NCI-H748 (cell line): ENCODE data around the gene DCAF8.
A peak's percentile ranks its signal among the peaks of the same experiment; 100 is the strongest.

Source experiments
- DNase-seq: peaks from one replicate; lab custom pipeline; 2025; ENCODE audit not compliant: unreplicated experiment; lab: John Stamatoyannopoulos, UW

DCAF8 gene

DNA sequence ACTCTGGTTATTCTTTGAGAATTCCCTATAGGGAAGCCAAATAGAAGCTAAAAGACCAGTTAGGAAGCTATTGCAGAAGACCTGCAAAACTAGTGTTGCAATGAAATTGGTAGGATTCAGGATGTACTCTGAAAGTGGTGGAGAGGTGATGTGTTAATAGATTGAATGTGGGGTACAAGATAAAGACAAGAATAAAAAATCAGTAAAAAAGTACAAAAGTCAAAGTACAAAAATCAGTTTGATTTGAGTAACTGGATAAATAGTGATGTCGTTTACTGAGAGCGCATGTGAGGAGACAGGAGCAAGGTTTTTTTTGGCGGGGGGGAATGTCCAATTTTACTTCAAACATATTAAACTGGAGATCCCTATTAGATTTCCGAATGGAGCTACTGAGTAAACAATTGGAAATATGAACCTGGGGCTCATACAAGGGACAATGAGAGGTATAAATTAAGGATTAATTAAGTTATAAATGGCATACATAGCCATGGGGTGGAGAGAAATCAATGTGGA lies 2.5 kb upstream of the DCAF8 start:
- no peak for DNase-seq

GRCh38 chr1:160261556-160261892 lies 825 bp downstream of the DCAF8 start:
- peak; percentile 52 for DNase-seq

GRCh38 chr1:160260406-160261382 lies 1.7 kb downstream of the DCAF8 start:
- peak; percentile 45 for DNase-seq

- no peak for DNase-seq
Observed at GRCh38 chr1:160258177-160258798, 4.1 kb downstream of the DCAF8 start.

DNA sequence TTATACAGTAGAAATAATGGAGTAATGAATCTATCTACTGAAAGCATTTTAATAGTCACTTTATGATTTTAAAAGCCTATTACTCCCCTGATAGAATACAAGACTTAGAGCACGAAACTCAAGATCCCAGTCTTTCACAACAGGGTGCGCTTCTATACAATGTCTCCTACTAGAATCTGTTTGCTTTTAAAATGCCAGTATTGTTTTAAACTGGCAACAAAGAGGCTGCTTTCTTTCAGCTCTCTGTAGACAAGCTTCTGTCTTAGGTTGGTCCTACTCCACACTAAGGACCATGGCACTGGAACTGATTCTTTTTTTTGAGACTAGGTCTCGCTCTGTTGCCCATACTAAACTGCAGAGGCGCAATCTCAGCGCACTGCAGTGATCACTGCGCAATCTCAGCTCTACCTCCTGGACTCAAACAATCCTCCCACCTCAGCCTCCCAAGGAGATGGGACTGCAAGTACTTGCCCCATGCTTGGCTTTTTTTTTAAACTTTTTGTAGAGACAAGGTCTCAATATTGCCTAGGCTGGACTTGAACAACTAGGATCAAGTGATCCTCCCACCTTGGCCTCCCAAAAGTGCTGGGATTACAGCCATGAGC lies 4.8 kb downstream of the DCAF8 start:
- no peak for DNase-seq

- DNase-seq = no peak
Observed at GRCh38 chr1:160256396-160257046, 5.8 kb downstream of the DCAF8 start.

DNA sequence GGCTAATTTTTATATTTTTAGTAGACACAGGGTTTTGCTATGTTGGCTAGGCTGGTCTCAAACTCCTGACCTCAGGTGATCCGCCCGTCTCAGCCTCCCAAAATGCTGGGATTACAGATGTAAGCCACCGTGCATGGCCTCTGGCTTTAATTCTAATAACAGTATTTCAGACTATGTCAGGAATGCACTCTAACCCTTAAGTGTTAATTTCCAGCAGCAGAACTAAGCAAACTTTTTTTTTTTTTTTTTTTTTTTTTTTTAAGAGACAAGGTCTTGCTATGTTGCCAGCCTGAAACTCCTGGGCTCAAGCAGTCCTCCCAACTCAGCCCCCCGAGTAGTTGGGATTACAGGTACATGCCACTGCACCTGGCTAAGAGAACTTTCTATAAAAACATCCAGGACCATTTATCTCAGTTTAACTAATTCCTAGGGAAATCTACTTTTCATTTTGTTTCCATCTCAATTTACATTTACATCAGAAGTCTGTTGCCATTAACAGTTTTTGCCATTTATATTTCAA lies 6.5 kb downstream of the DCAF8 start:
- DNase-seq = no peak

DNA sequence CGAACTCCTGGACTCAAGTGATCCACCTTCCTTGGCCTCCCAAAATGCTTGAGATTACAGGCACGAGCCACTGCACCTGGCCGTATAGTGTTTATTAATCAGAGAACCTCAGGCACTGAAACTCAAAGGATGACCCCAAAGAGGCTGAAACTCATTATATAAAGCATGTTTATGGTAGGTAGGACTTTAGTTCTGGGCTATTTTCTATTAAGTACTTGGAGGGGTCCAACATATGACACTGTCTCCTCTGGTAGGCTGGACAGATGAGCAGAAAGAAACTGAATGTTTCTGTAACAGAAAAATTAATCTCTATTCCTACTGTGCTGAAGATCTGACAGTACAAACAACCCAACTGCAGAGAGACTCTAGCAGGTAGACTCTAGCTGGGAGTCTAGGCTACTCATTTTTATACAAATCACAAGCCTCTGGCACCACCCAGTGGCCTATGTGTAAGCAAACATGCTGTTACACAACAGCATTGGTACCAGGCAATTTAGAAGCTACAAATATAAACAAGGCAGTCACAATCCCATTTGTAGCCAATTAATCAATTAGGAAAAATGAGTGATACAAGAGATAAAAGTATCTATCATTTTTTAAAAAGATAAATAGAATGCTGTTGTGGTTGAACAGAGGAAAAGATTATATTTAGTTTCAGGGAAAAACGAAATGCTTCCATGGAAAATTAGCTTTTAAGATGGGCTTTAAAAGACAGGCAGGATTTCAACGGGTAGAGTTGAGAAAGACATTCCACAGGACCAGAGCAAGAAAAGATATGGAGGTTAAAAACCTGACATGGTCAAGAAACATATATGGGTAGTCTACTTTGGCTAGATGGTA lies 10.4 kb downstream of the DCAF8 start:
- DNase-seq = peak; percentile 79

DNA sequence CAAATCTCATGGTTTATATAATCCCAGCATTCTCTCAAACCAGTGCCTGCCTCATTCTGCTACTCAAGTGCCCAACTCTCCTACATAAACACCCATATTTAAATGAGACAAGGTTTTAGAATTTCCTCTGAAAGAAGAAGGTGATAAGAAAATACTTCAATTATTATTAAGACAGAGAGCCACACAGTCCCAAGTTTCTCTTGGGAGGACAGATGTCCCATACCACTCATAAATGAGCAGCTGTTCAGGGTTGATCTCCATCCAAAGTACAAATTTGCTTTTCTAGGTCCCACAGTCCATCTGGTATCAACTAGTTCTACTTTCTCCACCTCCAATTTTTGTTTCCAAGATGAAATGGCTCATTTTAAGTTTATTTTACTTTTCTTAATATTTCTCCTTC lies 11.3 kb downstream of the DCAF8 start:
- no peak for DNase-seq

GRCh38 chr1:160247053-160247452 lies 15.3 kb downstream of the DCAF8 start:
- no peak for DNase-seq

DNA sequence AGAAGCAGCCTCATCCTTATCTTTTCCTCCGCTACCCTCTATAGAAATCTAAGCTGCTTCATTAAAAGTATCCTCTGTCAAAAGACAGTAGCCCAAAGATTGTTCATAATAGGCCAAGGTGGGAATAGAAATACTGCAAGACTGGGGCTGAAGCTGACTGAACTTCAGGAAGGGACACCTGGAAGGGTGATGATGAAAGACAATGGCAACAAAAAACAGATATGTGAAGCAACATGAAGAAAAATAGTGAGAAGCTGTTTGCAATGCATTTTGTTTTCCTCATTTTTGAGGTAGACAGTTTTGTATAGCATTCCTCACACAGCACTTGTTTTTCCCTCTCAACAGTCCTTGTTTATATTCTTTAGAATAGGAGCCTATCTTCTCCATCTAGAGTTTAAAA lies 16.9 kb downstream of the DCAF8 start:
- no peak for DNase-seq

DNA sequence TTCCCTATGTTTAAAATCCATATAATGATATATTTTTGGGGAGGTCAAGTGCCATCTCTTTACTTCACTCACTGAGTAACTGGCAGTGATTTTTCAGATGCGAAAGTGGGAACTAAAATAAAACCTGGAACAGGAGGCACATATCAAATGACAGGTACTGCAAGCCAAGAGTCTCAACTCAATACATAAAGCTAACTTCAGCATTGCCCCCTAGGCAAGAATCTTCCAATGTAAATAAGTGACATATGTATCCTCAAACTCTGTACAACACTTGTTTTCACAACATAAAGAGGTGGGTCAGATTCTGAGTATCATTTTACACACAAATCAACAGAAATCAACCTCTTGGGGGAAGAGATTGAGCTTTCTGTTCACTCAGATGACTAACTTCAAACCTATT lies 18.1 kb downstream of the DCAF8 start:
- DNase-seq = no peak

DNA sequence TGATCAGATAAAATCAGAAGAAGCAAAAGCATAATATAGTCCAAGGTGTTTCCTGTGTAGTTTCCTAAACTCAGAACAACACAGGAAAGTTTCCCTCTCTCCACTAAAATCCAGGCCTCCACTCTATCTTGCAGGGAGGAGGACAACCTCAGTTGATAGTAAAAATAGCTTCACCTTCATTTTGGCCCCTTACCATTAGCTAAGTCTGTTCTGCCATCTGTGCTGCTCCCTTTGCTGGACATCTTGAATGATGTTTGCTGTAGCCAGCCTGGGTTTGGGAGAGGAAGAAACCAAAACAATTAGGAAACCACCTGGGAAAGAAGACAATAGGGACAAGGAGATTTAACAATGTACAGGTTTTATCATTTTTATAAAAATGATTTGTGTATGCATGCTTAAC lies 18.6 kb downstream of the DCAF8 start:
- DNase-seq = no peak

GRCh38 chr1:160239582-160240299 lies 22.6 kb downstream of the DCAF8 start:
- DNase-seq = no peak

DNA sequence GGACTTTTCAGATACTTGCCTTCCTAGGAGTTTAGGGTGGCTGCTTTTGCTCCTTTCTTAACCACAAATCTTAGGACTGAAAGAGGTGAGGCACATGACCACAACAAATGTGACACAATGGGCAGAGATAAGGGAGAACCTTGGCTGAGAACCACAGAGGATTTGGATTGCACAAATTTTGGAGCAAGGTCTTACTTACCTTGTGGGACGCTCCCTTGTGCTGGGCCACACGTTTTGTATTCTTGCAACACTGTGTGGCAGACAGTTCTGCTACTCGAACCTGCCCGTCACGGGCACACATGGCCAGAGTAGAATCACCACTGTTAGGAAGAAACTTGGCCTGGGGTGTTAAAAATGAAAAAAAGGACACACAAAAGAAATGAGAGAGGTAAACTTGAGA lies 23.9 kb downstream of the DCAF8 start:
- no peak for DNase-seq

DNA sequence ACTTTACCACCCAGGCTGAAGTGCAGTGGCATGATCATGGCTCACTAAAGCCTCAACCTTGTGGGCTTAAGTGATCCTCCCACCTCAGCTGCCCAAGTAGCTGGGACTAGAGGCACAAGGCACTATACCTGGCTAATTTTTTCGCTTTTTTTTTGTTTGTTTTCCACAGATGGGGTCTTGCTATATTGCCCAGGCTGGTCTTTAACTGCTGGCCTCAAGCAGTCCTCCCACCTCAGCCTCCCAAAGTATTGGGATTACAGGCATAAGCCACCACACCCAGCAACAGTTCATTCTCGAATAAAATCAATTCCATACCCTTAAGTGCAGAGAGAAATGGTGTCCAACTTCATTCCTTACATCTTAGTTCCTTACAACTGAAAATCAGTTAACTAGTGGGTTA lies 24.8 kb downstream of the DCAF8 start:
- DNase-seq = no peak

DNA sequence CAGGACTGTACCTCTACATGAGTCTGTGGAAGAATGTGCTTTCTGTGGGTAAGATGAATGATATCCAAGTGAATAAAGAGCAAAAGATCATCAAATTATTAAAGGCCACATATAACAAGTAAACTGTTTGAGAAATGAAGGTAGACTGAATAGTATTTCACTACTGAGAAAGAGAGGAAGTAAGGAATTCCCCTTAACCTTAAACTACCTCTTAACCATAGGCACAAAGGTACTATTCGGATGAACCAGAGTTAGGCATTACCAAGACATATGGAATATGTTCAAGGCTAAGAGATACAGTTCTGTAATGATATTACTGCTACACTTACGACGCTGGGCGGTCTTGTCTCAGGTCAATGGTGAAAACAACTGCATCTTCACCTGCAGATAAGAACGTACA lies 25.5 kb downstream of the DCAF8 start:
- no peak for DNase-seq

- DNase-seq = no peak
Observed at GRCh38 chr1:160232911-160233310, 29.4 kb downstream of the DCAF8 start.

DNA sequence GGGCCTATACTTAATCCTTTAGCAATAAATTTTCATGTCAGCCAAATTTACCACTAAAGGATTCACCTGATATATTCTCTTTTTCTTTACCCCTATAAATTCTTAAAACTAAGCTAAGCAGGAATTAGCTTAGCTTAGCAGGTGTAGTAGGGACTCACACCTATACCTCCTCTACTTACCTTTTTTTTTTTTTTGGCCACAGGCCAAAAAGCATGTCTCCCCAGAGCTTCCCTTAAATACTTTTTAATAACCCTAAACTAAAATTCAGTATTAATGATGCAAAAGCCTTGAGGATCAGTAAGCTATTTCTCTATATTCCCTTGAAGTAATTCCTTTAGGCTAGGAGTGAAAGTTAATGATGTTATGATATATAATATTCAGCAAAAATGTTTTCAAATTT lies 33.9 kb downstream of the DCAF8 start:
- no peak for DNase-seq

DNA sequence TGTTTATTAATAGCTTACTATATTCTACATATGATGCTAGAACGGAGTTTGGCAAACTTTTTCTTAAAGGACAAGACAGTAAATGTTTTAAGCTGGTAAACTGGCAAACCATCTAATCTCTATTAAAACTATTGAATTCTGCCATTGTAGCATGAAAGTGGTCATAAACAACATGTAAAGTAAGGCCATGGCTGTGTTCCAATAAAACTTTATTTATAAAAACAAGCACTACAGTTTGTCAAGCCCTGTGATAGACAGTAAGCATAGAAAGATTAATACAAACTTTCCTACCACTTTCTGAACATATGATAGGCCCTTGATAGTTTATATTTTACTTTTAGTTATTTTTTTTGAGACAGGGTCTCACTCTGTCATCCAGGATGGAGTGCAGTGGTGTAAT lies 34.8 kb downstream of the DCAF8 start:
- DNase-seq = no peak
